ENCODE measurements around the gene CCDC28A. TPM values are rescaled to one million over a fixed set of nuclear protein-coding genes. Genes with fewer than 3 reads are reported as not detected.
A peak's percentile ranks its signal among the peaks of the same experiment; 100 is the strongest.

Gene CCDC28A
- total and polyA plus RNA-seq, 3 donors from 2014 or later = 30.3 to 36.4 (median 35.0) TPM

GRCh38 chr6:138772596-138773176, 883 bp upstream of the CCDC28A start:
- Histone ChIP-seq H3K36me3 (ENCODE audit: low read depth, missing control alignments) (no peaks in the 10 kb centered on the region), H3K27ac (peak overlapping the region in 1 of 2 donors; percentile 98), H3K4me1 (no peaks in the 10 kb centered on the region), H3K9me3 (no peaks in the 10 kb centered on the region), H3K27me3 (no peaks in the 10 kb centered on the region), H3K4me3 (peak overlapping the region; percentile 76 to 84)
- no peak for TF ChIP-seq POLR2A (IDR thresholded peaks at IDR 0.05)
- no peak for TF ChIP-seq CTCF (IDR thresholded peaks at IDR 0.05)
- intact Hi-C loops (cut with DNase I; ENCODE audit: low total_unique reads) = no loop called here
- WGBS, 2 donors = 3 to 9% methylated on average over 8 of the region's 8 CpGs
- no peak for DNase-seq

- intact Hi-C loops (cut with DNase I; ENCODE audit: low total_unique reads) = no loop called here
- H3K27ac ChIP-seq = peak overlapping the region; percentile 94 to 98
- TF ChIP-seq POLR2A (IDR thresholded peaks at IDR 0.05) (no peak), CTCF (IDR thresholded peaks at IDR 0.05) (no peak)
- H3K36me3 ChIP-seq (ENCODE audit: low read depth, missing control alignments) = no peaks in the 10 kb centered on the region
- no peaks in the 10 kb centered on the region for H3K4me1 ChIP-seq
- no peaks in the 10 kb centered on the region for H3K9me3 ChIP-seq
- WGBS, 2 donors = 16% methylated on average over 3 of the region's 3 CpGs
- no peak for DNase-seq
- peak overlapping the region; percentile 76 to 84 for H3K4me3 ChIP-seq
- no peaks in the 10 kb centered on the region for H3K27me3 ChIP-seq
Measured at GRCh38 chr6:138774370-138774769, 801 bp downstream of the CCDC28A start.

GRCh38 chr6:138776659-138777058, 3.1 kb downstream of the CCDC28A start:
- H3K9me3 ChIP-seq = no peaks in the 10 kb centered on the region
- H3K27me3 ChIP-seq = no peaks in the 10 kb centered on the region
- H3K27ac ChIP-seq = no peak overlapping the region
- WGBS, 2 donors = 95 to 96% methylated on average over 1 of the region's 1 CpG
- intact Hi-C loops (cut with DNase I; ENCODE audit: low total_unique reads) = no loop called here
- no peak for TF ChIP-seq CTCF (IDR thresholded peaks at IDR 0.05)
- DNase-seq = no peak
- H3K36me3 ChIP-seq (ENCODE audit: low read depth, missing control alignments) = no peaks in the 10 kb centered on the region
- H3K4me1 ChIP-seq = no peaks in the 10 kb centered on the region
- H3K4me3 ChIP-seq = no peak overlapping the region

- intact Hi-C loops (cut with DNase I; ENCODE audit: low total_unique reads) = no loop called here
- Histone ChIP-seq H3K9me3 (no peaks in the 10 kb centered on the region), H3K36me3 (ENCODE audit: low read depth, missing control alignments) (no peaks in the 10 kb centered on the region), H3K27me3 (no peaks in the 10 kb centered on the region), H3K4me1 (no peaks in the 10 kb centered on the region), H3K4me3 (no peak overlapping the region), H3K27ac (no peak overlapping the region)
- no peak for TF ChIP-seq CTCF (IDR thresholded peaks at IDR 0.05)
- no peak for TF ChIP-seq POLR2A (IDR thresholded peaks at IDR 0.05)
- no peak for DNase-seq
- WGBS, 2 donors = 83 to 85% methylated on average over 6 of the region's 6 CpGs
Measured at GRCh38 chr6:138778331-138778730, 4.8 kb downstream of the CCDC28A start.

- no peak overlapping the region for H3K4me3 ChIP-seq
- TF ChIP-seq CTCF (IDR thresholded peaks at IDR 0.05) (no peak), POLR2A (IDR thresholded peaks at IDR 0.05) (no peak)
- DNase-seq = no peak
- H3K36me3 ChIP-seq (ENCODE audit: low read depth, missing control alignments) = no peaks in the 10 kb centered on the region
- H3K27me3 ChIP-seq = no peaks in the 10 kb centered on the region
- intact Hi-C loops (cut with DNase I; ENCODE audit: low total_unique reads) = no loop called here
- H3K9me3 ChIP-seq = no peaks in the 10 kb centered on the region
- H3K4me1 ChIP-seq = no peaks in the 10 kb centered on the region
- no peak overlapping the region for H3K27ac ChIP-seq
- 91 to 93% methylated on average over 4 of the region's 4 CpGs for WGBS, 2 donors
Measured at GRCh38 chr6:138782243-138782642, 8.7 kb downstream of the CCDC28A start.

All from testis (tissue), 3 donors.